Retinal pigment epithelial cell (primary cell): ENCODE measurements around the gene GHRHR.

Source experiments
- DNase-seq: peaks from one replicate; pipeline ENCODE4 v3.0.0-alpha.2; 2010; ENCODE audit warnings: low read depth
- H3K4me3 ChIP-seq: 2 replicates; pipeline ENCODE4 v1.5.1; 2011; ENCODE audit warnings: mild to moderate bottlenecking, low read length, control low read depth, moderate library complexity
- TF ChIP-seq, protein P1 (sequence below): conservative IDR thresholded peaks from 2 replicates; pipeline ENCODE4 v1.5.1; 2011; ENCODE audit warnings: low read depth, low read length, control low read depth, inconsistent platforms

GHRHR gene

DNA sequence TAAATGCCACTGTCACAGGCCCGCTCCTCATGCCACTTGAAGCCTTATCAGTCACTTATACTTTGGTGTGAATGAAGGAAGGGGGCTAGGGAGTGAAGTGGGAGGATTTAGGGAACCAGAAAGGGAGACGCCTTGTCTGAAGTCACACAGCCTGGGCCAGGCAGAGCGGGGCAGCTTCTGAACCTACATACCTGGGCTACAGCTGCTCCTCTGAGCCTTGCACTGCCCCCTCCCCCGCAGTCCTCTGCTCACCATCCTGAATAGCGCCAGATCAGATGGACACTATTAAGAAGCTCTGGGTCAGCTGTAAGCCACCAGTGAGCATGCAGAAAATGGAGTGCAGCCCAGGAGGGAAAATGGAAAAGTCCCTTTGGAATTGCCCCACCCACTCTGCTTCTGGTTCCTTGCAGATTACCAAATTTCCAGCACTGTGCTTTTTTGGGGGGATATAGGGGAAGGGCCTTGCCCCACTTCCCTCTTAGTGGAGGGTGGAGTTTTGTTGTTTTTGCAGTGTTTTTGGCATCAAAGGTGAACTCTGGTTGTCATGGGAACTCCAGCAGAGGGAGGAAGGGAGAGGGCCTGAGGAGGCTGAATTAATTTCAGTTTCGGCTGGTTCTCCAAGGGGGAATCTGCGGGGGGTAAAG is 53.4 kb downstream of the GHRHR start:
- no peak overlapping the region for H3K4me3 ChIP-seq
- TF ChIP-seq, protein P1, sequence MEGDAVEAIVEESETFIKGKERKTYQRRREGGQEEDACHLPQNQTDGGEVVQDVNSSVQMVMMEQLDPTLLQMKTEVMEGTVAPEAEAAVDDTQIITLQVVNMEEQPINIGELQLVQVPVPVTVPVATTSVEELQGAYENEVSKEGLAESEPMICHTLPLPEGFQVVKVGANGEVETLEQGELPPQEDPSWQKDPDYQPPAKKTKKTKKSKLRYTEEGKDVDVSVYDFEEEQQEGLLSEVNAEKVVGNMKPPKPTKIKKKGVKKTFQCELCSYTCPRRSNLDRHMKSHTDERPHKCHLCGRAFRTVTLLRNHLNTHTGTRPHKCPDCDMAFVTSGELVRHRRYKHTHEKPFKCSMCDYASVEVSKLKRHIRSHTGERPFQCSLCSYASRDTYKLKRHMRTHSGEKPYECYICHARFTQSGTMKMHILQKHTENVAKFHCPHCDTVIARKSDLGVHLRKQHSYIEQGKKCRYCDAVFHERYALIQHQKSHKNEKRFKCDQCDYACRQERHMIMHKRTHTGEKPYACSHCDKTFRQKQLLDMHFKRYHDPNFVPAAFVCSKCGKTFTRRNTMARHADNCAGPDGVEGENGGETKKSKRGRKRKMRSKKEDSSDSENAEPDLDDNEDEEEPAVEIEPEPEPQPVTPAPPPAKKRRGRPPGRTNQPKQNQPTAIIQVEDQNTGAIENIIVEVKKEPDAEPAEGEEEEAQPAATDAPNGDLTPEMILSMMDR = no peak
- no peak for DNase-seq

DNA sequence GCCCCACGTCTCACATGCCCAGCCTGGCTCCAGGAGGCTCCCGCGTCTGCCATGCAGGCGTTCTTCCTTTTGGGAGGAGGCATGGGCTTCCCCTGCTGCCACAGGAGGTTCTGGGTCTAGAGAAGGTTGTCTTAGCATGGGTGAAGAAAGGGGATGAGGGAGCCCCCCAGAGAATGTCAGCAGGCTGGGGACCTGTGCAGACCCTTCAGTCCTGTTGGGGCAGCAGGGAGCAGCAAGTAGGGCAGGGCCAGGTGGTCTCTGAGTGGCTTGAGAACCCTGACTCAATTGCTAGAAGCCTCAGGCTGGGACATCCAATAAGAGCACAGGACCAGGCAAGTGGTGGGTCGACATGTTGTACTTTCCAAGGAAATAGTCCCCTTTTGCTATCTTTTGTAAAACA is 54.0 kb downstream of the GHRHR start:
- DNase-seq = no peak
- no peak overlapping the region for H3K4me3 ChIP-seq
- TF ChIP-seq, protein P1 = no peak

DNA sequence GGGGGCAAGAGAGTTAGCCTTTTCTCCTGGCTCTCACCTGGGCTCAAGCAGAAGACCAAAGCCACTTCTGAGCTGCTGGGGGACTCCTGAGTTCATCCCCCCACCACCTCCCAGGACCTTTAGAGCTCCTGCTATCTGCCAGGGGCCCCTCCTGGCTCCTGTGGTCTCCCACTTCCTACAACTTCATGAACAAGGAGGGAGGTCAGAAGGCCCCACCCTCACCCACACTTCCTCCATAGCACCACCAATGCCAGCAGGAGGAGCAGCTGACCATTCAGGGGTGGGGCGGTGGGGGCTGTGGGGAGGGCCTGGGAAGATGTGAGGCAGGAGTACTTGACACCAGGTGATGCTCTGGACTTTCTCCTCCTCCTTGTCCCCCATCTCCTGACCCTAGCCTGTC is 55.8 kb downstream of the GHRHR start:
- H3K4me3 ChIP-seq = no peak overlapping the region
- no peak for DNase-seq
- TF ChIP-seq, protein P1 = no peak

DNA sequence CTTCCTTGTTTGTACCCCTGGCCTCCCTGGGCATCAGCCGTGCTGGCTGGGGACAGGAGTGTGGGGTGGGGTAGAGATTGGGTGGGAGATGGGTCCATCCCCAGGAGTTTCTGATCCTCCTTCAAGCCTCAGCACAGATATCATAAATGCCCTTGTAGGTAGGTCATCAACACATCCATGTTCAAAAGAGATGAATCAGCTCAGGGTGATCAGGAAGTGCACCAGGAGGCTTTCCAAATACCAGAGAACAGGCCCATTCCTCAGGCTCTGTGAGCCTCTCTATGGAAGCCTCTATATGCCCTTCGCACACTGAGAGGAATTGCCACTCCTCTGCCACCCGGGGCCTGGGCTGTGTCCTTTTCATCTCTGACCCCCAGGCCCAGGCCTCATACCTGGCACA is 56.4 kb downstream of the GHRHR start:
- no peak overlapping the region for H3K4me3 ChIP-seq
- TF ChIP-seq, protein P1 = no peak
- DNase-seq = no peak

DNA sequence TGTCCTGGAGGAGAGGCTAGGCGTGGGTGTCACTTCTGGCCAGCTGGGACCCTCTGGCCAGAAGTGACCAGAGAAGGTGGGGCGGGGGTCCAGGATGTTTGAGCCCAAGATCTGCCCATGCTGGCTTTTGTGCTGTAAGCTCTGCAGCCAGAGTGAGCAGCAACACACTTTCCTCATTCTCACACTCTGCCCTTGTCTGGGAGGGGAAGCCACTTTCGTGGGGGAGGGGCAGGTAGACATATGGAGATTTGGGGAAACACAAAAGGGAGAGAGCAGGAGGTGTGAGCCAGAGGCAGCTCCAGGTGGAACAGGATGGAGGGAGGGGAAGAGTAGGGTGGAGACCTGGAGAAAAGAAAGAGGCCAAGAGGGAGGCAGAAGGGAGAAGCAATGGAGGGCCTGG is 56.9 kb downstream of the GHRHR start:
- no peak overlapping the region for H3K4me3 ChIP-seq
- no peak for DNase-seq
- TF ChIP-seq, protein P1 = no peak

DNA sequence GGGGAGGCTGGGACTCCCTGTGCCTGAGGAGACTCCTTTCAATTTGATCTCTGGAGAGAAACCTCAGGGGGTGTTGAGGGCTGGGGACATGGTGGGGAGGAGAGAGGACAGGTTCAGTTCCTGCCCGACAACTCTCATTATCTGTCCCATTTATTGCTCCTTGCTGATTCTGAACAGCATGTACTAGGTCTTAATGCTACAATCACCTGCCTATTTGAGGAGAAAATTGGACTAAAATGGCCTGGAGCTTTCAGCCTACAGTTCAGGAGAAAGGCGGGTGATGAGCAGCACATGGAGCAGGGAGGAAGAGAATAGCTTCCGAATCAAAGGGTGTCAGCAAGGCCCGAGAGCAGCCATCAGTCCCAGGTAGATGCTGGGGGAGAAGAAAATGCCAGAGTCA is 58.4 kb downstream of the GHRHR start:
- no peak overlapping the region for H3K4me3 ChIP-seq
- TF ChIP-seq, protein P1 = no peak
- no peak for DNase-seq

DNA sequence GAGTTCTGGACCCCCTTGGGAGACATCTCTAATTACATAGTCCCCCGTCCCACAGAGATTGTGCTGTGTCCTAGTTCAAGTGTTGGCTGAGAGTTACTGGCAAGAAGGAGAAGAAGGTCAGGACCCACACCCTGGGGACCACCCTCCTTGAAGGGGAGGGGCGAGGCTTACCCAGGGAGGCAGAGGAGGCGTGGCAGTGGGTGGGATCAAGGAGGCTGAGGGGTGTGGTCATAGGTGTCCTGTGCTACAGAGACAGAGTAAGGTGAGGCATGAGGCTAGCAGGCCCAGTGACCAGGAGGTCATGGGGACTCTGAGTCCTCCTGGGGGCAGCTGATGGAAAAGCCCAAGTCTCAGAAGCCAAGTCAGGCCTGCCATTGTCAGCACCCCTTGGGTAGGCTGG is 59.0 kb downstream of the GHRHR start:
- TF ChIP-seq, protein P1 = no peak
- DNase-seq = no peak
- no peak overlapping the region for H3K4me3 ChIP-seq
